Measurements from ENCODE around the gene ATOSB. TPM values are rescaled to one million over a fixed set of nuclear protein-coding genes. Genes with fewer than 3 reads are reported as not detected.

ATOSB gene
- total RNA-seq, 3 donors from 2014 or later (not counting 1 experiment from before 2014, with no cell fraction given): 21.0 to 28.3 (median 23.9) TPM

- 87% methylated on average over 18 of the region's 18 CpGs for WGBS (ENCODE audit: insufficient coverage)
Measured at GRCh38 chr9:35107297-35108290, 8.1 kb downstream of the ATOSB start.

GRCh38 chr9:35106343-35106730, 9.3 kb downstream of the ATOSB start:
- Histone ChIP-seq H3K4me3 (ENCODE audit: low read length) (no peak overlapping the region), H3K27ac (ENCODE audit: low read length) (no peak overlapping the region), H3K36me3 (ENCODE audit: control insufficient read depth, insufficient read depth, low read length) (peaks cover 41% of the 10 kb centered on the region), H3K4me1 (ENCODE audit: control insufficient read depth, insufficient read depth, low read length) (peaks cover 33% of the 10 kb centered on the region), H3K9me3 (ENCODE audit: control insufficient read depth, insufficient read depth, low read length) (no peaks in the 10 kb centered on the region), H3K27me3 (ENCODE audit: control insufficient read depth, insufficient read depth, low read length) (no peaks in the 10 kb centered on the region)
- ATAC-seq: no peak
- no peak for TF ChIP-seq CTCF (IDR thresholded peaks at IDR 0.05)
- intact Hi-C loops (cut with micrococcal nuclease): no loop called here
- no peak overlapping the region for H3K4me3 Mint-ChIP-seq
- H3K4me1 Mint-ChIP-seq: peaks cover 46 to 50% of the 10 kb centered on the region in 2 donors
- no peak for DNase-seq
- H3K27ac Mint-ChIP-seq: peak overlapping the region in 1 of 2 donors; percentile 42
- 100% methylated on average over 3 of the region's 7 CpGs for WGBS (ENCODE audit: insufficient coverage)
- no peaks in the 10 kb centered on the region for H3K9me3 Mint-ChIP-seq
- no peaks in the 10 kb centered on the region for H3K36me3 Mint-ChIP-seq
- no peaks in the 10 kb centered on the region for H3K27me3 Mint-ChIP-seq (ENCODE audit: low read depth in 2 of 2)

More at GRCh38 chr9:35107297-35108290, 8.1 kb downstream of the ATOSB start:
- Mint-ChIP-seq H3K9me3 (no peaks in the 10 kb centered on the region), H3K27me3 (ENCODE audit: low read depth in 2 of 2) (no peaks in the 10 kb centered on the region), H3K27ac (peak overlapping the region; percentile 14 to 97), H3K36me3 (no peaks in the 10 kb centered on the region), H3K4me1 (peaks cover 44 to 54% of the 10 kb centered on the region in 2 donors), H3K4me3 (no peak overlapping the region)
- no peak for TF ChIP-seq CTCF (IDR thresholded peaks at IDR 0.05)
- H3K36me3 ChIP-seq (ENCODE audit: control insufficient read depth, insufficient read depth, low read length): peaks cover 39% of the 10 kb centered on the region
- H3K9me3 ChIP-seq (ENCODE audit: control insufficient read depth, insufficient read depth, low read length): no peaks in the 10 kb centered on the region
- DNase-seq (no peak), ATAC-seq (no peak)
- intact Hi-C loops (cut with micrococcal nuclease): no loop called here
- H3K27me3 ChIP-seq (ENCODE audit: control insufficient read depth, insufficient read depth, low read length): no peaks in the 10 kb centered on the region
- no peak overlapping the region for H3K27ac ChIP-seq (ENCODE audit: low read length)
- peaks cover 35% of the 10 kb centered on the region for H3K4me1 ChIP-seq (ENCODE audit: control insufficient read depth, insufficient read depth, low read length)
- H3K4me3 ChIP-seq (ENCODE audit: low read length): no peak overlapping the region

- Mint-ChIP-seq H3K27me3 (ENCODE audit: low read depth in 2 of 2) (no peaks in the 10 kb centered on the region), H3K4me3 (no peak overlapping the region), H3K27ac (peak overlapping the region in 1 of 2 donors; percentile 94), H3K4me1 (peaks cover 49 to 50% of the 10 kb centered on the region in 2 donors), H3K9me3 (no peaks in the 10 kb centered on the region), H3K36me3 (no peaks in the 10 kb centered on the region)
- Histone ChIP-seq H3K27ac (ENCODE audit: low read length) (no peak overlapping the region), H3K36me3 (ENCODE audit: control insufficient read depth, insufficient read depth, low read length) (peaks cover 41% of the 10 kb centered on the region), H3K4me3 (ENCODE audit: low read length) (no peak overlapping the region), H3K27me3 (ENCODE audit: control insufficient read depth, insufficient read depth, low read length) (no peaks in the 10 kb centered on the region), H3K9me3 (ENCODE audit: control insufficient read depth, insufficient read depth, low read length) (no peaks in the 10 kb centered on the region), H3K4me1 (ENCODE audit: control insufficient read depth, insufficient read depth, low read length) (peaks cover 28% of the 10 kb centered on the region)
- intact Hi-C loops (cut with micrococcal nuclease): no loop called here
- DNase-seq: no peak
- no peak for TF ChIP-seq CTCF (IDR thresholded peaks at IDR 0.05)
- ATAC-seq: no peak
- 98% methylated on average over 12 of the region's 13 CpGs for WGBS (ENCODE audit: insufficient coverage)
Measured at GRCh38 chr9:35105571-35106342, 9.9 kb downstream of the ATOSB start.
